ENCODE results near the gene PCDH12.

GRCh38 chr5:141904551-141904950 is 53.5 kb downstream of the PCDH12 start:
- TF ChIP-seq TAF1 (IDR thresholded peaks at IDR 0.05; ENCODE audit: low read depth): no peak
- TF ChIP-seq NFIC (IDR thresholded peaks at IDR 0.05): no peak
- TF ChIP-seq EGR1 (IDR thresholded peaks at IDR 0.05): no peak

Data from Ishikawa (cell line).